GM18502 (cell line): ENCODE results near the gene WDR93.
A peak's percentile ranks its signal among the peaks of the same experiment; 100 is the strongest.
"Not testable (repeated sequence)": the region's sequence is repeated elsewhere in the genome, so short reads cannot be mapped to it uniquely, and the experiment has no call there.

Experiments used
- ATAC-seq: cut with Tn5 transposase; IDR thresholded peaks from one replicate; pipeline ENCODE4 v1.9.1; 2021; ENCODE audit warnings: mild to moderate bottlenecking; ENCODE audit not compliant: unreplicated experiment, poor library complexity

WDR93 gene

DNA sequence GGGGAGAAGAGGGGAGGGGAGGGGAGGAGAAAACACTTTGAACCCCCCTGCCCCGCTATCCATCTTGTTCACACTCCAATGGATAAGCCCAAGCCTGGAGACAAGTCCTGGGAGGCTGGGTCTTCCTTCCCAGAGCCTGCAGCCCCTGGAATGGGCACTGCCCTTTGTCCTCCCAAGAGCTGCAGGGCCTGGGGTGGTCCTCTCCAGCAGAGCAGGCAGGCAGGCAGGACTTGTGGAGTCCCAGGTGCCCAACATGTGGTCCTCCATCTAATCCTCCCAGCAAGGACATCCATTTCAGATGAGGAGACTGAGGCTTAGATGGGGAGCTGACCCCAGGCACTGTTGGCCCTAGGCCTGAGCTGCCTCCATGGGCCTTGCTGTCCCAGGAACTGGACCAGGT is 75.1 kb downstream of the WDR93 start:
- no peak for ATAC-seq

DNA sequence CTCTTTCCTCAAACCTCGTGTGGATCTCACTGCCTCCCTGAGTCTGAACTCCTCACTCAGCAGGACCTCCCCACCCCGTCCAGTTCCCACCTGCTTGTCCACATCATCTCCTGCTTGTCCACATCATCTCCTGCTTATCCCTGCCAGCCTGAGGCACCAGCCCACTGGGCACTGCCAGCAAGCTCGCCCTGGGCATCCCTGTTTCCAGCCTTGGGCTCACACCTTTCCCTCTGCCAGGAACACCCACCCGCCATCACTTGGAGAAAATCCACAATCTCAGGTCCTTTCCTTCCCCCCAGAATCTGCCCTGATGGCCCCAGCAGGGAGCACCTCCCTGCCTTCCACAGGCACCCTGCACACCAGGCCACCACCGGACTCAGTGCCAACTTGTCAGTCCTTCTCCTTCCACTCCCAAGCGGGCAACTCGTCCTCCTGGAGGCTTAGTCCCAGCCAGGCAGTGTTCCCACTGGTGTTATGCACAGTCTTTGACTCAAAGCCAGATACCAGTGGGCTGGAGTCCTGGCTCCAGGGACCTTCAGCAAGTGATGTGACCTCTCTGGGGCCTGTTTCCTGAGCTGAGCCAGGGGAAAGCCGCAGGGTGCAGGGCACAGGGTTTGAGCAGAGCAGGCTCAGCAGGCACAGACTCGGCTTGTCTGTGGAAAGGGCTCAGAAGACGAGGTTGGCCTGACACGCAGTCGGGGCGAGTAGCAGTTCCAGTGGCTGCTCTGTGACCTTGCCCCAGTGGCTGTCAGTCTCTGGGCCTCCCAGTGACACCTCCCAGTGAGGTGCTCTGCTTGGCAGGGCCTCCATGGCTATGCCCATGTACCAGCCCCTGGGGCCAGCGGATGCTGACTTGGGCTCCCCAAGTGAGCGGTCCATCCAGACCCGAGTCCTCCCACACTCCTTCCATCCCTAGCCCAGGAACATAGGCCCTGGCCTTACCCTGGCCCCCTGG is 76.0 kb downstream of the WDR93 start:
- ATAC-seq, result no peak

- no peak for ATAC-seq
Observed at GRCh38 chr15:89767411-89767915, 76.9 kb downstream of the WDR93 start.

- ATAC-seq, result no peak
Observed at GRCh38 chr15:89768071-89768500, 77.5 kb downstream of the WDR93 start.

DNA sequence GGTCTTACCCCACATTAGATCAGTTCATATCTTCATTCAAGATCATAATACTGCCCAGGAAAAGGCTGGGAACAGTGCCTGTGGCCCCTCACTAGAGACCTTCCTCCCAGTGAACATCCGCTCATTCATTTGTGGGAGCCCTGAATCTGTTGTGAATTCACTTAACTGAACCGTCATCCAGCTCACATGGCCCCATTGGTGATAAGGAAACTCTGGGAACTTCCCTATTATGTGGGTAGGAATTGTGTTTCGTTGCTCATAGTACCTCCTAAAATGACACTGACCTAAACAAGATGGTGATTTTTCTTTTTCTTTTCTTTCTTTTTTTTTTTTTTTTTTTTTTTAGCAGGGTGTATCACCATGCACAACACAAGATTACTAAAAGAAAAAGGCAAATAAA is 78.8 kb downstream of the WDR93 start:
- ATAC-seq, result no peak

DNA sequence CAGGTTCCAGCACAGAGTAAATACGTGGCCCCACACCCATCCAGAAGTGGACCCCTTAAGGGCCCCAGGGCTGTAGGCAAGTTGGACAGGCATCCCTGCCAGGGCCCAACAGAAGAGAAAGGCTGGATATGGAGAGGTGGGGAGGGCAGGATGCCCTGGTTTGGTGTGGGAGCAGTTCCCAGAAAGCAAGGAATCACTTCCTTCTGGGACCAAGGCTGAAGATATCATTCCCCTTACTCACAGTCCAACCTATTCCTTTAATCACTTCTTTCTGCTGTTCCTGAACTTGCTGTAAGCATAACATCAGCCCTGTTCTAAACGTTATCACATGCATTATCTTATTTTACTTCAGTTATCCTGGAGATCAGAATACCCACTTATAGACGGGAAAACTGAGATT is 79.4 kb downstream of the WDR93 start:
- no peak for ATAC-seq

- ATAC-seq, result no peak
Observed at GRCh38 chr15:89772932-89773583, 82.4 kb downstream of the WDR93 start.

DNA sequence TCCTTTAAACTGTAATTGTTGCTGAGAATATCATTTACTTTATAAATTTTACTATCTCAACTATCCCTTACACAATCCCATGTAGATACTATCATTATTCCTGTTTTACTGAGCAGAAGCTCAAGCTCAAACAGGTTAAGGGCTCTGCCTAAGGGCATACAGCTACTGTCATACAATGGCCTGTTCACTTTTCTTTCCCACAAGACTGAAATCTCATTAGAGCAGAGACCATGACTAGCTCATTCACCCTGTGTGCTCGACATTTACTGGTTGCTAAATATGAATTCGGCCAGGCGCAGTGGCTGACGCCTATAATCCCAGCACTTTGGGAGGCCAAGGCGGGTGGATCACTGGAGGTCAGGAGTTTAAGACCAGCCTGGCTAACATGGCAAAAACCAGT is 83.9 kb downstream of the WDR93 start:
- ATAC-seq, result no peak

DNA sequence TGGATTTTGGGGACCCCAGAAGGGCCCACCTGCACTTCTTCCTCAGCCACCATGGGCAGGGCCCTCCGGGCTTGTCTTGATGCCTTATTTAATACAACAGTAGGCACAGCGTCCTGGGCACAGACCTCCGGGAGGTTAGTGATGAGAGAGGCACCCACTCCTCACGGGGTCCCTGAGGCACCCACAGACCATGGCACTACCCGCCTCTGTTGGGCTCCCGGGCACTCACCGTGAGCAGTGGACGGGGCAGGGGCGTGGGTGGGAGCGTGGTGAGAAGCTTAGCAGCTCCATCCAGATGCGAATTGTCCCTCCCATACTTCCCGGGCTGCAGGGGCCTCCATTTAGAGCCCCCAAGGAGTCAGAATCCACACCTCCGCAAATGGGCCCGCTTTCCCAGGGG is 85.2 kb downstream of the WDR93 start:
- no peak for ATAC-seq

DNA sequence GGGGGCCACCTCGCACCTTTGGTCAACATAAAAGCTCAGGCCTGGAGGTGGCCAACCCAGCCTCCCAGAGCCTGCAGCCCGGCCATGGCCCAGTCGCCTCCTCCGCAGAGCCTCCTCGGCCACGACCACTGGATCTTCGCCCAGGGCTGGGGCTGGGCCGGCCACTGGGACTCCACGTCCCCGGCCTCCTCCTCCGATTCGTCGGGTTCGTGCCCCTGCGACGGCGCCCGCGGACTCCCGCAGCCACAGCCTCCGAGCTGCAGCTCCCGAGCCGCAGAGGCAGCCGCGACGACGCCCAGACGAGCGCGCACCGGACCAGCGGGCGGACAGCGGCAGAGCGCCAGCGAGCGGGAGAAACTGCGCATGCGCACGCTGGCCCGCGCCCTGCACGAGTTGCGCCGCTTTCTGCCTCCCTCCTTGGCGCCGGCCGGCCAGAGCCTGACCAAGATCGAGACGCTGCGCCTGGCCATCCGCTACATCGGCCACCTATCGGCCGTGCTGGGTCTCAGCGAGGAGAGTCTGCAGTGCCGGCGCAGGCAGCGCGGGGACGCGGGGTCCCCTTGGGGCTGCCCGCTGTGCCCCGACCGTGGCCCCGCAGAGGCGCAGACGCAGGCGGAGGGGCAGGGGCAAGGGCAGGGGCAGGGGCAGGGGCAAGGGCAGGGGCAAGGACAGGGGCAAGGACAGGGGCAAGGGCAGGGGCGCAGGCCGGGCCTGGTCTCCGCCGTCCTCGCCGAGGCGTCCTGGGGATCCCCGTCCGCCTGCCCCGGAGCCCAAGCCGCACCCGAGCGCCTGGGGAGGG is 85.9 kb downstream of the WDR93 start, which contains the start of gene MESP2:
Gene MESP2 (plus strand): TSS at position 59 of the 799 bp plus-strand sequence. CDS start 26 bp downstream, at position 85.
- peak; percentile 69 for ATAC-seq

- no peak for ATAC-seq
Observed at GRCh38 chr15:89777073-89777751, 86.6 kb downstream of the WDR93 start.

DNA sequence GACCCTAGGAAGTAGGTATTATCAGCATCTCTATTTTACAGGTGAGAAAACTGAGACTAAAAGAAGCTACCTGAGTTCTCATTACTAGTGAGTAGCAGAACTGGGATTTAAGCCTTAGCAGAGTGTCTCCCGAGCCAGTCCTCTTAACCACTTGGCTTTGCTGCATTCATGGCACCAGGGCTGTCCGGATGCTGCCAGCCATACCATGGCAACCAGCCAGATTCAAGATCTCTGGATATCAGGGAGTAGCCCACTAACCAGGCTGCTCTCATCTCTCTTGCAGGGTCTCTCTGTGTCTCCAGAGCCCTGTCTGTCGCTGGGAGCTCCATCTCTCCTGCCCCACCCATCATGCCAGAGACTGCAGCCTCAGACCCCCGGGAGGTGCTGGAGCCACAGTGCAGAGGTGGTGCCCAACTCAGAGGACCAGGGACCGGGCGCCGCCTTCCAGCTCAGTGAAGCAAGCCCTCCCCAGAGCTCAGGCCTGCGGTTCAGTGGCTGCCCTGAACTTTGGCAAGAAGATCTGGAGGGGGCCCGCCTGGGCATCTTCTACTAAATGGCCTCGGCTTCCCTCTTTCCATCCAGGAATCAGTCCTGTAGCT is 87.3 kb downstream of the WDR93 start:
- no peak for ATAC-seq

GRCh38 chr15:89778861-89779260 is 88.2 kb downstream of the WDR93 start:
- ATAC-seq, result no peak

DNA sequence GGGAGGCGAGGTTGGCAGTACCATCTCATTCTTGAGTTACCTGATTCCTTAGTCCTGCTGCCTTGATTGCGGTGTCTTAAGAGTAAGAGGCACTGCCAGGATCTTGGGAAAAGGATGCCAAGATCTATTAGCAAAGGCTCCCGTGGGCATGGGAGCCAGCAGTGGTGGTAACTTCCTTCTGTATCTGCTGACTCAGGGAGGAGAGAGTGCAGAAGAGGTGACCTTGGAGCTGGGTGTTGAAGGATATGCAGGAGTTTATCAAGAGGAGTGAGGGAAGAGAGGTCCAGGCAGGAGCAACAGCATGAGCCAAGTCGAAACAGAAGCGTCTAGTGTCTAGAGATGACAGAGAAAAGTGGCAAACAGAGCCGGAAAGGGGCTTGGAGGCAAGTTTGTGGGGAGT is 90.0 kb downstream of the WDR93 start:
- ATAC-seq, result no peak

DNA sequence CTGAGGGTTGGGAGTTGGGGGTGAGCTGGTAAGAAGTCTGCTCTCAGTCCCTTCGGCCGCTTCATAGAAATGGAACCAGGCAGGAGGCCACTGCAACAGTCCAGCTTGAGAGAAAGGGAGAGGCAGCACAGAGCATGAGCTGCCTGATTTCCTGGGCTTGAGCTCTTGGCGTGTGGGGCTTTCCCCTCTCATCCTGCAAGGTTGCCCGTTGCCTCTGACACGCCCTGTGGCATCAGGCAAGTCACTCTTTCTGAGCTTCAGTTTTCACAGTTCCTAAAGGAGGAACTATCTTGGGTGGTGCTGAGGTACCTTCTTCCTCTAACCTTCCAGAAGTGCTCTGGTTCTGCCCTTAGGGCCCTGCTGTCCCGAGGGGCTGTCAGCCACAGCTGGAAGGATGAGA is 90.4 kb downstream of the WDR93 start:
- no peak for ATAC-seq

DNA sequence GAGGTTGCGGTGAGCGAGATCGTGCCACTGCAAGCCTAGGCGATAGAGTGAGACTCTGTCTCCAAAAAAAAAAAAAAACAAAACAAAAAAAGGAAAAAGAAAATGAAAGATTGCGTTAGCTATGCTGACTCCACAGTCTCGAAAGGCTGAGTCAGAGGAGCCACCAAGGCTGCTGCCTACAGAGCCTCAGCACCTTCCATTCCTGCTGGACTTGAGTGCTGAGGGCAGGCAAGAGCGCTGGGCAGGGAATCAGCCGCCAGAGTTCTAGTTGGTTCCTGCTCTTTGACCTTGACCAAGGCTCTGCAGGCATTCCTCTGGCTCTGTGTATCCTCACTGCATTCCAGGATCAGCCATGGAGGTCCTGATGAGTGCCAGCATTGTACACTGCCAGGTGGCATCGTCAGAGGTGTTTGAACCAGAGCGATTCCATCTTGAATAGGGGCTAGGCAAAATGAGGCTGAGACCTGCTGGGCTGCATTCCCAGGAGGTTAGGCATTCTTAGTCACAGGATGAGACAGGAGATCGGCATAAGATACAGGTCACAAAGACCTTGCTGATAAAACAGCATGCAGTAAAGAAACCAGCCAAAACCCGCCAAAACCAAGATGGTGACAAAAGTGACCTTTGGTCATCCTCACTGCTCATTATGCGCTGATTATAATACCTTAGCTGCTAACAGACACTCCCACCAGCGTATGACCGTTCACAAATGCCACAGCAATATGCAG is 91.4 kb downstream of the WDR93 start:
- no peak for ATAC-seq

GRCh38 chr15:89782619-89782950 is 92.0 kb downstream of the WDR93 start:
- not testable (repeated sequence) for ATAC-seq

DNA sequence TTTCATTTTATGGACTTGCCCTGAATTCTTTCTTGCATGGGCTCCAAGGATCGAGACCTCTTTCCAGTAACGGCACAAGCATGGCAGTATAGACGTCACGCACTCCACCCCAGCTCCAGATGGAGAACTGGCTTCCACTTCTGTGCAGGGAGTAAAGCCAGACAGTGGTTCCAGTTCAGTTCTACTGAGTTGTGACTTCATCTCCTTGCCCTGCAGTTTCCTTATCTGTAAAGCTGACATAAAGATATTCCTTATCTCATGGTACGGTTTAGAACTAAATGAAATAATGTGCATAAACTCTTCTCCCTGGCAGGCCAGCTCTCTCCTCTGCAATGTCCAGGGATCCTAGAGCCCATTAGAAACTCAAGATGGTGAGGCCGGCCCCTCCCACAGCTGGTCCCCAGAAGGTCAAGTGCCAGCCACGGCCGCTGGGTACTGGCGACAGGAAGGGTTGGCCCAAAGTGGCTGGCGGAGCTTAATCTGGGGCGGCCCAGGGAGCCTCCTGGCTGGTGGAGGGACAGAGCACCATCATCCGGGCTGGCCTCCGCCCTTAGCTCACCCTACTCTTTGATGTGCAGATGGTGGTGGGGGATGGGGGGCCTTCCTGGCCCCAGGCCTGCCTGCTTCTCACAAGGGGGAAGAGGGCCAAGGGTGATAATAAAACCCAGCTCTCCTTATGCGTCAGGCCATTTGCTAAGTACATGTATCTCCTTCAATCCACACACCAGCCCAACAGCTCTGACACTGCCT is 92.7 kb downstream of the WDR93 start:
- no peak for ATAC-seq
